Caco-2 (cell line): ENCODE data around the gene WDPCP. TPM values are rescaled to one million over a fixed set of nuclear protein-coding genes. Genes with fewer than 3 reads are reported as not detected.
"Not testable (repeated sequence)": the region's sequence is repeated elsewhere in the genome, so short reads cannot be mapped to it uniquely, and the experiment has no call there.

Source experiments
- BruUV-seq: library from RNA; stranded (reverse); fragments of 400-500 nt; replicated peaks from 2 replicates; lab custom pipeline; 2021; lab: Mats Ljungman, UMichigan
- CTCF ChIA-PET: fragments of 300-600 bp; sonication (Branson Sonifier 250); formaldehyde crosslinking; loops from one replicate; lab custom pipeline; 2022; ENCODE audit warnings: antibody characterized with exemption; lab: Charles Lee
- POLR2A ChIA-PET: fragments of 300-600 bp; sonication (Branson Sonifier 250); formaldehyde crosslinking; loops from one replicate; lab custom pipeline; 2022; ENCODE audit warnings: antibody characterized with exemption; lab: Charles Lee
- DNase-seq, 2 experiments: peaks; one replicate each; pipeline versions ENCODE4 v3.0.0 to v3.0.0-alpha.2; 2020 to 2022
- H3K27me3 ChIP-seq: replicated peaks from 2 replicates; pipeline ENCODE4 v1.6.0; 2011; ENCODE audit warnings: low read length; ENCODE audit not compliant: control insufficient read depth, insufficient read depth
- H3K36me3 ChIP-seq: 2 replicates; pipeline ENCODE4 v1.5.1; 2011; ENCODE audit warnings: low read length; ENCODE audit not compliant: control insufficient read depth, insufficient read depth
- H3K4me1 ChIP-seq: fragments of 250-450 bp; sonication (Bioruptor Pico); 2 replicates; pipeline ENCODE4 v1.5.1; 2020; ENCODE audit warnings: mild to moderate bottlenecking
- H3K4me3 ChIP-seq: 2 replicates; pipeline ENCODE4 v1.5.1; 2011; ENCODE audit warnings: low read depth, mild to moderate bottlenecking, control low read depth, low read length
- H3K9me3 ChIP-seq: fragments of 250-450 bp; sonication (Bioruptor Pico); 2 replicates; pipeline ENCODE4 v1.5.1; 2020; ENCODE audit warnings: mild to moderate bottlenecking, moderate library complexity
- H3K27ac Mint-ChIP-seq: one replicate; pipeline ENCODE4 v1.8.0; 2022; ENCODE audit warnings: mixed read lengths; ENCODE audit not compliant: unreplicated experiment
- H3K27me3 Mint-ChIP-seq: one replicate; pipeline ENCODE4 v1.8.0; 2022; ENCODE audit warnings: mixed read lengths; ENCODE audit not compliant: insufficient read depth, unreplicated experiment
- H3K36me3 Mint-ChIP-seq: one replicate; pipeline ENCODE4 v1.8.0; 2022; ENCODE audit warnings: mild to moderate bottlenecking, mixed read lengths; ENCODE audit not compliant: insufficient read depth, unreplicated experiment
- H3K4me1 Mint-ChIP-seq: one replicate; pipeline ENCODE4 v1.8.0; 2022; ENCODE audit warnings: low read depth, mixed read lengths; ENCODE audit not compliant: unreplicated experiment
- H3K4me3 Mint-ChIP-seq: one replicate; pipeline ENCODE4 v1.8.0; 2022; ENCODE audit warnings: mild to moderate bottlenecking, moderate library complexity, mixed read lengths; ENCODE audit not compliant: unreplicated experiment
- H3K9me3 Mint-ChIP-seq: one replicate; pipeline ENCODE4 v1.8.0; 2022; ENCODE audit warnings: mixed read lengths; ENCODE audit not compliant: unreplicated experiment
- intact Hi-C: fragments of 100-400 bp; cut with micrococcal nuclease; formaldehyde crosslinking; loops from one replicate; pipeline ENCODE4 v1.10.0; 2022; ENCODE audit not compliant: unreplicated experiment
- total RNA-seq: library from RNA; stranded (reverse); gene quantifications from 2 replicates; pipeline ENCODE4 v1.2.3, GENCODE V29; 2022
- TF ChIP-seq, protein P1 (sequence below), 2 experiments: fragments of 200-600 bp in 1 of 2; IDR thresholded peaks; 1 replicate in 1 of 2; 2 replicates in 1 of 2; pipeline versions ENCODE4 v1.5.1 to v1.8.0; 2011 to 2022; ENCODE audit warnings: antibody characterized with exemption in 1 of 2, control low read depth in 1 of 2, inconsistent platforms in 1 of 2, low read depth in 1 of 2, low read length in 1 of 2, mild to moderate bottlenecking in 1 of 2, moderate library complexity in 1 of 2; ENCODE audit not compliant: insufficient read depth in 1 of 2, severe bottlenecking in 1 of 2, unreplicated experiment in 1 of 2

The WDPCP gene
- total RNA-seq, 1 experiment from 2014 or later = 16.2 TPM

DNA sequence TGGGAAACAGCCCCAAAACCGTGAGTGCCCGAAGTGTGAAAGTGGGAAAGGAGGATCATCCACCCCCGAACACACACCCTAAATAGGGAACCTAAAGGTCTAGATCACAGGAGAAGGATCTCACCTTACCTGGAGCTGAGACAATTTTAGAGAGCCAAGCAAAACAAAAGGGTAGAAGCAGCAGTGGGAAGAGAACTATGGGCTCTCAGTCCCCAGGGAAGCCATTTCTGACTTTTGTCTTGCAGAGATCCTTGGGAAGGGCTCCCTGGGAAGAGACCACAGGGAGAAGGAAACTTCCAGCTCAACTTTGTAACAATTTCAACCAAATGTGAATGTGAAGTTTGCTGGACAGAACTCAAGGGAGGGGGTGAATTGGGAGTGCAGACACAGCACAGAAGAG, 110.6 kb downstream of the WDPCP start:
- CTCF ChIA-PET = no interaction called here
- no peaks in the 10 kb centered on the region for H3K27me3 ChIP-seq
- H3K36me3 ChIP-seq = no peaks in the 10 kb centered on the region
- no peak overlapping the region for H3K4me3 ChIP-seq
- intact Hi-C loops = no loop called here
- no peaks in the 10 kb centered on the region for H3K9me3 Mint-ChIP-seq
- no peaks in the 10 kb centered on the region for H3K4me1 Mint-ChIP-seq
- POLR2A ChIA-PET = no interaction called here
- no peaks in the 10 kb centered on the region for H3K36me3 Mint-ChIP-seq
- no peak overlapping the region for H3K4me3 Mint-ChIP-seq
- H3K9me3 ChIP-seq = no peaks in the 10 kb centered on the region
- TF ChIP-seq, protein P1, sequence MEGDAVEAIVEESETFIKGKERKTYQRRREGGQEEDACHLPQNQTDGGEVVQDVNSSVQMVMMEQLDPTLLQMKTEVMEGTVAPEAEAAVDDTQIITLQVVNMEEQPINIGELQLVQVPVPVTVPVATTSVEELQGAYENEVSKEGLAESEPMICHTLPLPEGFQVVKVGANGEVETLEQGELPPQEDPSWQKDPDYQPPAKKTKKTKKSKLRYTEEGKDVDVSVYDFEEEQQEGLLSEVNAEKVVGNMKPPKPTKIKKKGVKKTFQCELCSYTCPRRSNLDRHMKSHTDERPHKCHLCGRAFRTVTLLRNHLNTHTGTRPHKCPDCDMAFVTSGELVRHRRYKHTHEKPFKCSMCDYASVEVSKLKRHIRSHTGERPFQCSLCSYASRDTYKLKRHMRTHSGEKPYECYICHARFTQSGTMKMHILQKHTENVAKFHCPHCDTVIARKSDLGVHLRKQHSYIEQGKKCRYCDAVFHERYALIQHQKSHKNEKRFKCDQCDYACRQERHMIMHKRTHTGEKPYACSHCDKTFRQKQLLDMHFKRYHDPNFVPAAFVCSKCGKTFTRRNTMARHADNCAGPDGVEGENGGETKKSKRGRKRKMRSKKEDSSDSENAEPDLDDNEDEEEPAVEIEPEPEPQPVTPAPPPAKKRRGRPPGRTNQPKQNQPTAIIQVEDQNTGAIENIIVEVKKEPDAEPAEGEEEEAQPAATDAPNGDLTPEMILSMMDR (IDR thresholded peaks at IDR 0.05; ENCODE audit: insufficient read depth in 1 of 2, low read depth in 1 of 2, low read length in 1 of 2, severe bottlenecking in 1 of 2, unreplicated experiment in 1 of 2) = no peak
- peaks cover 4% of the 10 kb centered on the region for H3K27me3 Mint-ChIP-seq
- no peak for DNase-seq
- no peaks in the 10 kb centered on the region for H3K4me1 ChIP-seq
- no peak overlapping the region for H3K27ac Mint-ChIP-seq
- no TSS peak for BruUV-seq

DNA sequence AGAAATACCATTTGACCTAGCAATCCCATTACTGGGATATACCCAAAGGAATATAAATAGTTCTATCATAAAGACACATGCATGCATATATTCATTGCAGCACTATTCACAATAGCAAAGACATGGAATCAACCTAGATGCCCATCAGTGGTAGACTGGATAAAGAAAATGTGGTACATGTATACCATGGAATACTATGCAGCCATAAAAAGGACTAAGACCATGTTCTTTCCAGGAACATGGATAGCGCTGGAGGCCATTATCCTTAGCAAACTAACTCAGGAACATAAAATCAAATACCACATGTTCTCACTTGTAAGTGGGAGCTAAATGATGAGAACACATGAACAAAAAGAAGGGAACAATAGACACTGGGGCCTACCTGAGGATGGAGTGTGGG, 119.0 kb downstream of the WDPCP start:
- H3K36me3 Mint-ChIP-seq, H3K4me1 ChIP-seq, POLR2A ChIA-PET, H3K4me3 ChIP-seq, H3K9me3 ChIP-seq, intact Hi-C loops, BruUV-seq, DNase-seq, H3K4me3 Mint-ChIP-seq, H3K27me3 Mint-ChIP-seq, CTCF ChIA-PET, H3K27me3 ChIP-seq, H3K4me1 Mint-ChIP-seq, H3K27ac Mint-ChIP-seq, H3K36me3 ChIP-seq: not testable (repeated sequence)
- H3K9me3 Mint-ChIP-seq = peaks cover 19% of the 10 kb centered on the region

DNA sequence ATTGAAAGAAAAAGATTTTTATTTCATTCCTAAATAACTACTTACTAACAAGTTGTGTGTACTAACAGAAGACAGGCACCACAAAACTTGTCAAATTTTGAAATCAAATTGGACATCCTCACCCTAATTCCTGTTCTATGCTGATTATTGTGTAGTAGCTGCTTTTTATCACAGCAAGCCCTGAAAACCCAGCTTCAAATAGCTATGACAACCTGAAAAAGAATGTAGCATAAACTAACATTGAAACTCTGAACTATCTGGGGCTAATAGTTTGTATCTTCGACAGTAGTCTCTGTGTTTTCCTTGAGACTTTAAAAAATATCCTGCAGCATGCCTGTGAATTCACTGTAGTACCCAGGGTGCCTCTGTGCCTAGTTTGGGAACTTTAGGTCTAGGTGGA, 122.6 kb downstream of the WDPCP start:
- H3K4me1 ChIP-seq = no peaks in the 10 kb centered on the region
- H3K27me3 ChIP-seq = no peaks in the 10 kb centered on the region
- TF ChIP-seq, protein P1 (IDR thresholded peaks at IDR 0.05; ENCODE audit: insufficient read depth in 1 of 2, low read depth in 1 of 2, low read length in 1 of 2, severe bottlenecking in 1 of 2, unreplicated experiment in 1 of 2) = no peak
- POLR2A ChIA-PET = no interaction called here
- BruUV-seq = no TSS peak
- Mint-ChIP-seq H3K4me3 (no peak overlapping the region), H3K27ac (no peak overlapping the region), H3K9me3 (peaks cover 12% of the 10 kb centered on the region), H3K27me3 (no peaks in the 10 kb centered on the region), H3K4me1 (no peaks in the 10 kb centered on the region), H3K36me3 (no peaks in the 10 kb centered on the region)
- H3K36me3 ChIP-seq = no peaks in the 10 kb centered on the region
- H3K9me3 ChIP-seq = no peaks in the 10 kb centered on the region
- intact Hi-C loops = no loop called here
- DNase-seq = no peak
- no peak overlapping the region for H3K4me3 ChIP-seq
- CTCF ChIA-PET = no interaction called here

DNA sequence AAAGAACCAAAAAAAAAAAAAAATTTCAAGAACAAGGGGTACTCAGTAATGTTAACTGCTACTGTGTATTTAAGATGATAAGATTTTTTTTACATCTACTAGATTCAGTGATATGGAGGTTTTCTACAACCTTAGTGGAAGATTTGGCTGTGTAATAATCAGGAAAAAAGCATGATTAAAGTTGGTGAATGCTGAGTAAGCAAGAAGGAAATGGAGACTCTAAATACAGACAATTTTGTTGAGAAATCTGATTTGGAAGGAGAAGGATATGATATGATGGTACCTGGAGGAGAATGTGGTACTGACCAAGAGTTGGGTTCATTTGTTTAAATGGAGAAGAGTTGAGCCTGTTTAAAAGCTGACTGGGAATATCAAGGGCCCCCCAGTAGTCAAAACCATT, 125.1 kb downstream of the WDPCP start:
- no TSS peak for BruUV-seq
- no peak for DNase-seq
- Mint-ChIP-seq H3K9me3 (peaks cover 10% of the 10 kb centered on the region), H3K27me3 (no peaks in the 10 kb centered on the region), H3K27ac (no peak overlapping the region), H3K4me1 (no peaks in the 10 kb centered on the region), H3K36me3 (no peaks in the 10 kb centered on the region), H3K4me3 (no peak overlapping the region)
- Histone ChIP-seq H3K27me3 (no peaks in the 10 kb centered on the region), H3K4me3 (no peak overlapping the region), H3K36me3 (no peaks in the 10 kb centered on the region), H3K4me1 (no peaks in the 10 kb centered on the region), H3K9me3 (no peaks in the 10 kb centered on the region)
- POLR2A ChIA-PET = no interaction called here
- CTCF ChIA-PET = no interaction called here
- TF ChIP-seq, protein P1 (IDR thresholded peaks at IDR 0.05; ENCODE audit: insufficient read depth in 1 of 2, low read depth in 1 of 2, low read length in 1 of 2, severe bottlenecking in 1 of 2, unreplicated experiment in 1 of 2) = no peak
- intact Hi-C loops = no loop called here
